SK-N-MC (cell line): ENCODE results near the gene CDK17.

Experiments used
- DNase-seq: peaks from one replicate; pipeline ENCODE4 v3.0.0-alpha.2; 2011; ENCODE audit warnings: low read depth, low spot score
- H3K27ac ChIP-seq: fragments of 200-600 bp; sonication (generic); 2 replicates; pipeline ENCODE4 v1.5.1; 2016; ENCODE audit warnings: mixed run types
- H3K36me3 ChIP-seq: fragments of 200-600 bp; sonication (generic); 2 replicates; pipeline ENCODE4 v1.6.1; 2017; ENCODE audit warnings: antibody characterized with exemption, low read length, mixed read lengths; ENCODE audit not compliant: insufficient read depth
- H3K4me3 ChIP-seq: fragments of 200-600 bp; sonication (generic); 2 replicates; pipeline ENCODE4 v1.5.1; 2016
- H3K9ac ChIP-seq: fragments of 200-600 bp; sonication (generic); 2 replicates; pipeline ENCODE4 v1.8.0; 2017; ENCODE audit warnings: mixed run types, mixed read lengths; ENCODE audit not compliant: insufficient read length
- H3K9me3 ChIP-seq: fragments of 200-600 bp; sonication (generic); 2 replicates; pipeline ENCODE4 v1.6.1; 2017; ENCODE audit warnings: low read depth, mild to moderate bottlenecking, antibody characterized with exemption, low read length, moderate library complexity, mixed read lengths
- EZH2 ChIP-seq: fragments of 200-600 bp; sonication (generic); IDR thresholded peaks from one replicate; pipeline ENCODE4 v1.6.1; 2017; ENCODE audit warnings: antibody characterized with exemption
- FOXP2 ChIP-seq: optimal IDR thresholded peaks from 2 replicates; pipeline ENCODE3; 2011; ENCODE audit warnings: mild to moderate bottlenecking, moderate library complexity; ENCODE audit not compliant: insufficient read depth; ENCODE audit errors: extremely low read length, control extremely low read depth
- POLR2AphosphoS5 ChIP-seq: IDR thresholded peaks from 2 replicates; pipeline ENCODE4 v1.6.1; 2012; ENCODE audit warnings: mild to moderate bottlenecking, low read depth, low read length, borderline replicate concordance

The CDK17 gene

DNA sequence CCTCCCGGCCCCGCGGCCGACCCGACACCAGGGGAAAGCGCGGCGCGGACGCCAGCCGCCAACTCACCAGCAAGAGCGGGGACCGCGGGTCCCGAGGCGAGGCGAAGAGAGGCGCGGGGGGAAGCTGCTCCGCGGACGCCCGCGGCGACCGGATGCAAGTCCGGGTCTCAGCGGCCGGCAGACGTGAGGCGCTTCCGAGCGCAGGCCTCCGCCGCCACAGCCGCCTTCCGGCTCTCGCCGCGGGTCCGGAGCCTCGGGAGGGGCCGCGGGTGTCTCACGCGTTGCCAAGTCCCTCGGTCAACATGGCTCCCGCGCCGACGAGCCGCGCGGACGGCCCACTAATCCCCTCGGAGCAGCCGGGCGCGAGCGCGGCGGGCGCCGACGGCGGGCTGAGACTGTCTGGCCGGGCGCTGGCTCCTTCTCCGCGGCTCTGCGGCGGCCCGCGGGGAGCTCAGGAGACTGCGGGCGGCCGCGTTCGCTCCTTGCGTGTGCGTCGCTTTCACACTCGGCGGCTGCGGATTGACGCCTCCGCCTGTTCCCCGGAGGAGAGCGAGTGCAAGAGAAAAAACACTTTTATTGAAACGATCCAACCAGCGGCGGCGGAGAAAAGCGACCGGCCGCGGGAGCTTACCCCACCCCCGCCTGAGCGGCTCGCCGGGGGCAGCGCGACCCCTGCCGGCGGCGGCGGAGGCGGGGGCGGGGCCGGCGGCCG is at the start of gene CDK17:
Gene CDK17 (minus strand): TSS at position 521 of the 712 bp plus-strand sequence. CDS start 65,603 bp downstream, outside the sequence.
- DNase-seq: no peak
- H3K9ac ChIP-seq: peak within 1 kb of the TSS; percentile 82
- no peaks in the 10 kb centered on the region for H3K9me3 ChIP-seq
- peak within 1 kb of the TSS; percentile 84 for H3K4me3 ChIP-seq
- H3K27ac ChIP-seq: peak within 1 kb of the TSS; percentile 92
- no peaks in the 10 kb centered on the region for H3K36me3 ChIP-seq
- TF ChIP-seq POLR2AphosphoS5 (peak; percentile 45; the same call in 1 of the 2 replicates), EZH2 (no peak)

GRCh38 chr12:96448300-96448699 is 48.1 kb upstream of the CDK17 start:
- H3K9ac ChIP-seq: no peak overlapping the region
- no peaks in the 10 kb centered on the region for H3K9me3 ChIP-seq
- TF ChIP-seq POLR2AphosphoS5: no peak
- no peak for TF ChIP-seq FOXP2
- no peak for TF ChIP-seq EZH2
- no peaks in the 10 kb centered on the region for H3K36me3 ChIP-seq
- H3K27ac ChIP-seq: no peak overlapping the region
- DNase-seq: no peak
- H3K4me3 ChIP-seq: no peak overlapping the region

DNA sequence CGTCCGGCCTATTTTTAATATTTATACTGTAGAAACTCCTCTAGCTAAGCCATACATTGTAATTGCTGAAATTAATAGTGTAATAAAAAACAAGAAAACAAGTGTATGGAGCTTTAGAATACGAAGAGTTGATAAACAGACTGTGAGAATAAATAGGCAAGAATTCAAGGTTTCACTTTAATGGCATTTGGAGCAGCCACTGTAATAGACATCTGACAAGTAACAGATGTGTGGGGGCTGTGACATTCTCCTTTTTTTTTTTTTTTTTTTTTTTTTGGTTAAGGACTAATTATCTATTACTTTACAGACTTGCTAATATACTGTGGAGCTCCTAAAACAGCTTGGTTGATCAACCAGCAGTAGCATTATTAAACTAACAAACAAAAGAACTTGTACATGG is 47.0 kb upstream of the CDK17 start:
- Histone ChIP-seq H3K36me3 (no peaks in the 10 kb centered on the region), H3K9ac (no peak overlapping the region), H3K27ac (no peak overlapping the region), H3K9me3 (no peaks in the 10 kb centered on the region), H3K4me3 (no peak overlapping the region)
- TF ChIP-seq EZH2: no peak
- no peak for TF ChIP-seq FOXP2
- TF ChIP-seq POLR2AphosphoS5: no peak
- DNase-seq: no peak

DNA sequence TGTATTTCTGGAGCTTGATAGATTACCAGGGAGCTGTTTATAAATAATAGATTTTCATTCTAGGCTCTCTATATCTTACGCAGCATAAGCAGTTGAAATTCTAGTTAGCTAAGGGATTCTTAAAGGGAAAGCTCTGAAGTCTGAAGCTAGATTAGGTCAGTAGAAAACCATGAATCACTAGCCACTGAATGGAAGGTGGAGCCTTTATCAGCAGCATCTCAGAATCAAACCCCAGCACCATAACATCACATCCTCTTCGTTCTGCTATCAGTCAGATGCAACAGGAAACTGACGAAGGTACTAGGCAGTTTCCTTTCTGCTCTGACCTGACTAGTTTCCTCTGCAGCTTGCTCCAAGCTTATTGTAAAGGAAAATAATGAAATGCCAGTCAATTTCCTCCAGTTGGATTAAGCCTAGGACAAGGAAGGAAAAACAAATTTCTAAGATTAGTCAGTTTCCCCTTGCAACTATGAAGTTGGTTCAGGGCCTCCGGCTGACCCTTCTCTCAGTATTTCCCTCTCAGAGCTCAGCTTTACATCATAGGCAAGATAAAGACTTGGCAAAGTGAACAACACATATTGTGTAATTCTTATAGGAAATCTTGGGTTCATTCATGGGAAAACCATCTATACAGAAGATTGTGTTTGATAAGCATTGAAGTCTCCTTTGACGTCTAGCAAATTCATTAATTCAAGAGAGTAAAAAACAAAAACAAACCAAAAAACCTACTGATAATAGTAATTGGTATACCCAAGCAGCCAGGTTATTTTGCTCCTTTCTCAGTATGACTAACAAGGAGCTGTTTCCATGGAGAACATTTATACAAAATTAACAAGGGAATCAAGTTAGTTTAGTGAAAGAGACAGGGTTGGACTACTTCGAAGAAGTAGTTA is 45.7 kb upstream of the CDK17 start:
- no peak overlapping the region for H3K27ac ChIP-seq
- H3K36me3 ChIP-seq: no peaks in the 10 kb centered on the region
- no peak for DNase-seq
- no peaks in the 10 kb centered on the region for H3K9me3 ChIP-seq
- no peak for TF ChIP-seq POLR2AphosphoS5
- no peak for TF ChIP-seq EZH2
- no peak for TF ChIP-seq FOXP2
- no peak overlapping the region for H3K9ac ChIP-seq
- H3K4me3 ChIP-seq: no peak overlapping the region

GRCh38 chr12:96444399-96444798 is 44.2 kb upstream of the CDK17 start:
- H3K9ac ChIP-seq: no peak overlapping the region
- H3K4me3 ChIP-seq: no peak overlapping the region
- TF ChIP-seq FOXP2 (no peak), POLR2AphosphoS5 (no peak), EZH2 (no peak)
- DNase-seq: no peak
- no peaks in the 10 kb centered on the region for H3K36me3 ChIP-seq
- no peaks in the 10 kb centered on the region for H3K9me3 ChIP-seq
- H3K27ac ChIP-seq: no peak overlapping the region

DNA sequence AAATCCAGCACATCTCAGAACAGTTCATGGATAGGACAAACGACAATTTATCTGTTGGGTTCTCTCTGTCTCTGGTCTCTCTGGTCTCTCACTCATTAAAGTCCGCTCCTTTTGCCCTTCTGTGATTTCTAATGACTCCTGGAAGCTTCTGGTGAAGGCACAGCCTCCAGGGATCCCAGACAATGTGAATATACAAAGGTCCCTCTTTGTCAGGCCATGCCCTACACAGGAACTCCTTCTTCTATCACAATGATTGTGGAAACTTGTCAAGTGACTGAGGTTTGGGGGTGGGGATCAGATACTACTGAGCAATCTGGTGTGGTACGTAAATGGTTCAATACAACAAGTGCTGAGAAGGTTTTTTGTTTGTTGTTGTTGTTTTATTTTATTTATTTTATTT is 42.7 kb upstream of the CDK17 start:
- TF ChIP-seq POLR2AphosphoS5: no peak
- no peak for TF ChIP-seq EZH2
- no peak for TF ChIP-seq FOXP2
- Histone ChIP-seq H3K4me3 (no peak overlapping the region), H3K9ac (no peak overlapping the region), H3K36me3 (no peaks in the 10 kb centered on the region), H3K9me3 (no peaks in the 10 kb centered on the region), H3K27ac (no peak overlapping the region)
- DNase-seq: no peak

DNA sequence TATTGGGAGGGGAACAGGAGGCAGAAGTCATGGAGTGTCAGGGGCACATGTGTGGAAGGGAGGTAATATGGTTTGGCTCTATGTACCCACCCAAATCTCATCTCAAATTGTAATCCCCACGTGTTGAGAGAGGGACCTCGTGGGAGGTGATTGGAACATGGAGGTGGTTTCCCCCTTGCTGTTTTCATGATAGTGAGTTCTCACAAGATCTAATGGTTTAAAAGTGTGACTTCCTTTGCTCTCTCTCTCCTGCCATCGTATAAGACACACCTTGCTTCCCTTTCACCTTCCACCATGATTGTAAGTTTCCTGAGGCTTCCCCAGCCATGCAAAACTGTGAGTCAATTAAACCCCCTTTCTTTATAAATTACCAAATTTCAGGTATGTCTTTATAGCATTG is 41.6 kb upstream of the CDK17 start:
- Histone ChIP-seq H3K9ac (no peak overlapping the region), H3K9me3 (no peaks in the 10 kb centered on the region), H3K4me3 (no peak overlapping the region), H3K27ac (no peak overlapping the region), H3K36me3 (no peaks in the 10 kb centered on the region)
- TF ChIP-seq FOXP2: no peak
- no peak for TF ChIP-seq POLR2AphosphoS5
- TF ChIP-seq EZH2: no peak
- no peak for DNase-seq

DNA sequence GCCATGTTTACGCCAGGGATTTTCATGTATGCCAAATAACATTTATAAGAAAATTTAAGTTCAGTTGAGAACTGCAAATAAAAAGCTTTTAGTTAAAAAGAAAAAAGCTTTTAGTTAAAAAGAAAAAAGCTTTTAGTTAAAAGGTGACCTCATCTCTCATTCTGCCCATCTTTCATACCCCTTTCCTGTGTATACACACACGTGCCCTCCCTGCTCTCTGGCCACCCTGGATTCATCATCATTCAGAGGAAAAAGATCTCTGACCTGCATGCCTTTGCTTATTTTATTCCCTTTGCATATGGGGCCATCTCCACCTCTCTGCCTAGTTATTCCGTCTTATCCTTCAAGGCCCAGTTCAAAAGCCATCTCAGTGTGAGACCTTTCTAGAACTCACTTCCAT is 38.1 kb upstream of the CDK17 start:
- no peak for DNase-seq
- no peak overlapping the region for H3K9ac ChIP-seq
- H3K27ac ChIP-seq: no peak overlapping the region
- no peaks in the 10 kb centered on the region for H3K36me3 ChIP-seq
- TF ChIP-seq EZH2 (no peak), FOXP2 (no peak), POLR2AphosphoS5 (no peak)
- no peak overlapping the region for H3K4me3 ChIP-seq
- no peaks in the 10 kb centered on the region for H3K9me3 ChIP-seq
